NK-92 treated with Interleukin-12 subunit alpha and Interleukin-12 subunit beta, amount 100 ng/mL, for 24 hours (cell line): ENCODE data around the gene TLDC2.
"Not testable (repeated sequence)": the region's sequence is repeated elsewhere in the genome, so short reads cannot be mapped to it uniquely, and the experiment has no call there.

Experiments
- DNase-seq: peaks from one replicate; lab custom pipeline; 2025; lab: John Stamatoyannopoulos, UW

Gene TLDC2

GRCh38 chr20:36916199-36916598 lies 40.3 kb downstream of the TLDC2 start:
- no peak for DNase-seq

- DNase-seq = no peak
Measured at GRCh38 chr20:36917240-36917639, 41.3 kb downstream of the TLDC2 start.

- DNase-seq = no peak
Measured at GRCh38 chr20:36917943-36918342, 42.0 kb downstream of the TLDC2 start.

GRCh38 chr20:36919715-36920333 lies 43.9 kb downstream of the TLDC2 start:
- no peak for DNase-seq

GRCh38 chr20:36920334-36920730 lies 44.4 kb downstream of the TLDC2 start:
- no peak for DNase-seq

- no peak for DNase-seq
Measured at GRCh38 chr20:36924167-36925045, 48.5 kb downstream of the TLDC2 start.

GRCh38 chr20:36925234-36925633 lies 49.3 kb downstream of the TLDC2 start:
- no peak for DNase-seq

- DNase-seq = no peak
Measured at GRCh38 chr20:36926653-36927200, 50.8 kb downstream of the TLDC2 start.

- no peak for DNase-seq
Measured at GRCh38 chr20:36927704-36928103, 51.8 kb downstream of the TLDC2 start.

- no peak for DNase-seq
Measured at GRCh38 chr20:36929290-36929689, 53.4 kb downstream of the TLDC2 start.

GRCh38 chr20:36929691-36930090 lies 53.8 kb downstream of the TLDC2 start:
- DNase-seq = no peak

GRCh38 chr20:36932067-36932466 lies 56.1 kb downstream of the TLDC2 start:
- DNase-seq = not testable (repeated sequence)

- DNase-seq = no peak
Measured at GRCh38 chr20:36932476-36933426, 56.8 kb downstream of the TLDC2 start.

- not testable (repeated sequence) for DNase-seq
Measured at GRCh38 chr20:36933571-36933970, 57.6 kb downstream of the TLDC2 start.

GRCh38 chr20:36936341-36936740 lies 60.4 kb downstream of the TLDC2 start:
- no peak for DNase-seq

GRCh38 chr20:36936761-36937401 lies 60.9 kb downstream of the TLDC2 start:
- DNase-seq = not testable (repeated sequence)

GRCh38 chr20:36937402-36937770 lies 61.4 kb downstream of the TLDC2 start:
- DNase-seq = no peak

- DNase-seq = no peak
Measured at GRCh38 chr20:36941401-36941835, 65.5 kb downstream of the TLDC2 start.
